NCI-H1417 treated with DMSO at 0.1 percent for 48 hours (cell line): ENCODE data around the gene ARSG.
"Not testable (repeated sequence)": the region's sequence is repeated elsewhere in the genome, so short reads cannot be mapped to it uniquely, and the experiment has no call there.

ENCODE experiments used
- DNase-seq: peaks from one replicate; lab custom pipeline; 2025; lab: John Stamatoyannopoulos, UW

Gene ARSG

GRCh38 chr17:68329331-68329730, 38.0 kb downstream of the ARSG start:
- no peak for DNase-seq

GRCh38 chr17:68331932-68332331, 40.6 kb downstream of the ARSG start:
- not testable (repeated sequence) for DNase-seq

DNA sequence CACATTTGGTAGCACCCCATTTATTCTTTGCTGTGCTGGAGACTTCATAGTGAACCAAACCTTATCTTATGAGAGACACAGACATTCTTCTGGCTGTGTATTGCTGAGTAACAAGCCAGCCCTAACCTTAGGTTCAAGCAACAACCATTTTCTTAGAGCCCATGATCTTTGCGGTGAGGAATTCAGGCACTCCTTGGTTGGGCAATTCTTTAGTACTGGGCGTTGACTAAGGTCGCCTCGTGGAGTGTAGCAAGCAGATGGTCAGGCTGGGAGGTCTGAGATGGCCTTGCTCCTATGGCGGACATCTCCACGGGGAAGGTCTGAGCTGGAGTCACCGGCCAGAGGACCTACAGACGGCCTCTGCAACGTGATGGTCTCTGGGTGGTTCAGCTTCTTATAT, 43.1 kb downstream of the ARSG start:
- DNase-seq: no peak

- DNase-seq: no peak
Observed at GRCh38 chr17:68341482-68341881, 50.2 kb downstream of the ARSG start.

GRCh38 chr17:68343976-68344375, 52.7 kb downstream of the ARSG start:
- DNase-seq: no peak

DNA sequence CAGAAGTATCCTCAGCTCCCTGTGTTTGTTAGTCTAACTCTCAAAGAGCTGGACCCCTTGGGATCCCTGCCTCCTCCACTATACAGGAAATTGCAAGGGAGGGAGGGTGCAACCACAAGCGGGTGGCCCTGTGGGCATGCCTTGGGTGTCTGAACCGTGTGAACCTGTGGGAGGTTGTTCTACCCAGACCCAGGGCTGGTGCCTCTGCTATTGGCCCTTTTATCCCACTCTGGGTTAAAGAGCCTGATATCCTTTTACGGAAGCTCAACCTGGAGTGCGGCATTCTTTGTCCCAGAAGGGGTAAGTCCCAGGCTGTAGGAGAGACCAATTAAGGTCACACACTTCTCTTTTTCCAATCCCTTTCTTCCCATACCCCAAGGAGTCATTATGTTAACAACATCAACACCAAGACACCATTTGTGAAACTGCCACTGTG, 53.4 kb downstream of the ARSG start:
- DNase-seq: no peak

GRCh38 chr17:68346448-68346847, 55.2 kb downstream of the ARSG start:
- DNase-seq: no peak

DNA sequence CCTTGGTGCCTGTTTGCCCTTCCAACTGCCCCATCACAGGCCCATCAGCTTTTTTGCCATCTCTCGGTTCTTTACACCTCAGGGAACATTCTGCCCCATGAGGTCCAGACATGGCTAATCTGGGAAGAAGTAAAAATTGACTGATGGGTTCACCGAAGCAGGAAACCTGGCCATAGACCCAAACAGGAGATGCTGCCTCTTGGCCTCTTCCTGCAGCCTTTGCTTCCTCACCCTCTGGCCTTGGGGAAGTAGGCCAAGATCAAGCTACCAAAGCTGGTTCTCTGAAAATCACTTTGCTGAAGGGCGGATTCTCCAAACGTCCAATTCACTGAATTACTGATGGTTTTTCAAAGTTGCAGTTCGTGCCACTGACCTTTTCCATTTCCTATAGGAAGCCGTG, 56.1 kb downstream of the ARSG start:
- no peak for DNase-seq

DNA sequence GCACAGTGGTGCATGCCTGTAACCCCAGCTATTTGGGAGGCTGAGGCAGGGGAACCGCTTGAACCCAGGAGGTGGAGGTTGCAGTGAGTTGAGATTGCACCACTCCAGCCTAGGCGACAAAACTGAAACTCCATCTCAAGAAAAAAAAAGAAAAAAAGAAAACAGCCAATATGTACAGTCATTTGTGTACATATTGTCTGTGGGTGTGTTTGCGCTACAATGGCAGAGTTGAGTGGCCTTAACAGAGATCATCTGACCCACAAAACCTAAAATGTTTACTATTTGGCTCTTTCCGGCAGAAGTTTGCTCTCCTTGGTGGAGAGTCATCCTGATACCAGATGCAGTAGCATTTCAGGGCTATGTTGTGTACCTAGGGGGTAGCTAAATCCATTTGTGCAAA, 57.9 kb downstream of the ARSG start:
- no peak for DNase-seq

DNA sequence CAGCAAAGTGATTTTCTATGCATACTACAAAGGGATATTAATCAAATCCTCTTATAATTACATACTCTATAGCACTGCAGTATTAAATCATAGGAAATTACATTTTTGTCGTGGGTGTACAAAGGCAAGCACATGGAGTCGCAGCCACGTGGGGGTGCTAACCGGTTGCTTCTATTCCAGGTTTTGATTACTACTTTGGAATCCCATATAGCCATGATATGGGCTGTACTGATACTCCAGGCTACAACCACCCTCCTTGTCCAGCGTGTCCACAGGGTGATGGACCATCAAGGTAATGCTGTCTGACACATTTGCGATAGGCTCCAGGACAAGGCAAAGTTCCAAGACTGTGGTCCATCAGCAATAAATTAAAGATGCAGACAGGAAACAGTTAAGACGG, 60.1 kb downstream of the ARSG start:
- no peak for DNase-seq

GRCh38 chr17:68352041-68352440, 60.7 kb downstream of the ARSG start:
- DNase-seq: no peak

DNA sequence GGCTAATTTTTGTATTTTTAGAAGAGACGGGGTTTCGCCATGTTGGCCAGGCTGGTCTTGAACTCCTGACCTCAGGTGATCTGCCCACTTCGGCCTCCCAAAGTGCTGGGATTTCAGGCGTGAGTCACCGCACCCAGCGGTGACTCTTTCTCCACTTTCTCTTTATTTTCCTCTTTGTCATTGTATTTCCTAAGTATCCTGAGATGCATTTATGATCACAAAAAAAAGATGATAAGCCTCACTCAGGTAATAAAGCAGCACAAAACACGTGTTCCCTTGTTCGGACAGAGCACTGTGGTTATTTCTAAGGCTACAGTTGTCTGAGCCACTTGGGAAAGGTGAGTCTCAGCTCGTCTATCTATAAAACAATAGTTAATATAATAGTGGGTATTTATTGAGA, 61.4 kb downstream of the ARSG start:
- not testable (repeated sequence) for DNase-seq

DNA sequence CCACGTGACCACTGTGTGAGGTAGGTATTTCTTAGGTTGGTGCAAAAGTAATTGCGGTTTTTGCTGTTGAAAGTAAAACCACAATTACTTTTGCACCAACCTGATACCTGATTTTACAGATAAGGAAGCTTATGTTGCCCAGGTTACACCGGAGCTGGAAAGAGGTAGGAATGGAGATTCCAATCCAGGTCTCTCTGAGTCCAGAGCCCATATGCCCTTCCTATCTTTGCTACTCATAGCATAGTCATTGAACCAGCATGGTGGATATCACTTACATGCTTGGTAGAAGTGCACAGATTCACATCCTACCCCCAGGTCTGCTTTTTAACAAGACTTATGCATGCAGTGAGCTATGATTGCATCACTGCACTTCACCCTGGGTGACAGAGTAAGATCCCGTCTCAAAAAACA, 61.8 kb downstream of the ARSG start:
- no peak for DNase-seq

GRCh38 chr17:68354311-68354710, 63.0 kb downstream of the ARSG start:
- DNase-seq: not testable (repeated sequence)

DNA sequence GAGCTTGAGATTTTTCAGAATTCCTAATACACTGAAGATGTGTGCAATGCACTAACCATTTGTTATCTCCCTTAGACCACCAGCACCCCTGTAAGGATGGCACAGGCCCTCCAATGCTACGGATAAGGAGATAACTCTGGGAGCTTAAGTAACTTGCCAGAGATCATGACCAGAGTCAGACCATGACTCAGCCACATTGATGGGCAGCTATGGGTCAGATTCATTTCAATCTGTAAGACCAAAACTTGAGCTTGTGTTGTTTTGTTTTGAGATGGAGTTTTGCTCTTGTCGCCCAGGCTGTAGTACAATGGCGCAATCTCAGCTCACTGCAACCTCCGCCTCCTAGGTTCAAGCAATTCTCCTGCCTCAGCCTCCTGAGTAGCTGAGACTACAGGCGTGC, 63.8 kb downstream of the ARSG start:
- not testable (repeated sequence) for DNase-seq

DNA sequence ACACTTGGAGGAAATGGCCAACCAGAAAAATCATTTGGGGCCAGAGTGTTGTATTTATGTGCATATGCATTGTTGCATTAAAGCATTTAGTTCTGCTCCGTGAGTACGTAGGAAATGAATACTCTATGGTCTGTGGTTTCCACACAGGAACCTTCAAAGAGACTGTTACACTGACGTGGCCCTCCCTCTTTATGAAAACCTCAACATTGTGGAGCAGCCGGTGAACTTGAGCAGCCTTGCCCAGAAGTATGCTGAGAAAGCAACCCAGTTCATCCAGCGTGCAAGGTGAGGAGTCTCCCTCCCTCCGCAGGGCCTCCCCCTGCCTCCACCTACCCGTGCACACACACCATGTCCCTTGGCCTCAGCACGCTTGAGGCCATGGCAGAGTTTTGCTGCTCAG, 65.2 kb downstream of the ARSG start:
- no peak for DNase-seq

DNA sequence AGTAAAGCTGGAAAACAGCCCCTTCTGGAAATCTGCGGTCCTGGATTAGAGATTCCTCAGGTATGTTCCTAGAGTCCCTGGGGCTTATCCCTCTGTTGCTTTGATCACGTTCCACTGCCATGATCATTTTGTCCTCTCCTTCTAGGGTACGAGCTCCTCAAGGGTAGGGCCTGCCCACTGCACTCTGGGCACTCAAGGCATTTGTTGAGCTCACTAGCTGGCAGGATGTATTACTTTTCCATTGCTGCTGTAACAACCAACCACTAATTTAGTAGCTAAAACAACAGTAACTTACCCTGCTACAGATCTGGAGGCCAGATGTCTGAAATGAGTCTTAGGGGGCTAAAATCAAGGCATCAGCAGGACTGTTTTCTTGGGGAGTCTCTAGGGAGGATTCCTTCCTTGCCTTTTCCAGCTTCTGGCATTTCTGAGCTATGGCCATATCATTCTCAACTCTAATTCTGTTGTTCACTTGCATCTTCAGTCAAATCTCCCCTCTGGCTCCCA, 65.7 kb downstream of the ARSG start:
- DNase-seq: no peak

DNA sequence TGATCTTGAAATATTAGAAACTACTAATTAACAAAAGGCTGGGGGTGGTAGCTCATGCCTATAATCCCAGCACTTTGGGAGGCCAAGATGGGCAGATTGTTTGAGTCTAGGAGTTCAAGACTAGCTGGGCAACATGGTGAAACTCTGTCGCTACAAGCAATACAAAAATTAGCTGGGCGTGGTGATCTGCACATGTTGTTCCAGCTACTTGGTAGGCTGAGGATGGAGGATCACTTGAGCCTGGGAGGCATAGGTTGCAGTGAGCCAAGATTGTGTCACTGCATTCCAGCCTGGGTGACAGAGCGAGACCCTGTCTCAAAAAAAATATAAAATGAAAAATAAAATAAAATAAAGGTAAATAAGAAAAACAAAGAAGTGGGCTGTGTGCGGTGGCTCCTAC, 66.6 kb downstream of the ARSG start:
- no peak for DNase-seq

DNA sequence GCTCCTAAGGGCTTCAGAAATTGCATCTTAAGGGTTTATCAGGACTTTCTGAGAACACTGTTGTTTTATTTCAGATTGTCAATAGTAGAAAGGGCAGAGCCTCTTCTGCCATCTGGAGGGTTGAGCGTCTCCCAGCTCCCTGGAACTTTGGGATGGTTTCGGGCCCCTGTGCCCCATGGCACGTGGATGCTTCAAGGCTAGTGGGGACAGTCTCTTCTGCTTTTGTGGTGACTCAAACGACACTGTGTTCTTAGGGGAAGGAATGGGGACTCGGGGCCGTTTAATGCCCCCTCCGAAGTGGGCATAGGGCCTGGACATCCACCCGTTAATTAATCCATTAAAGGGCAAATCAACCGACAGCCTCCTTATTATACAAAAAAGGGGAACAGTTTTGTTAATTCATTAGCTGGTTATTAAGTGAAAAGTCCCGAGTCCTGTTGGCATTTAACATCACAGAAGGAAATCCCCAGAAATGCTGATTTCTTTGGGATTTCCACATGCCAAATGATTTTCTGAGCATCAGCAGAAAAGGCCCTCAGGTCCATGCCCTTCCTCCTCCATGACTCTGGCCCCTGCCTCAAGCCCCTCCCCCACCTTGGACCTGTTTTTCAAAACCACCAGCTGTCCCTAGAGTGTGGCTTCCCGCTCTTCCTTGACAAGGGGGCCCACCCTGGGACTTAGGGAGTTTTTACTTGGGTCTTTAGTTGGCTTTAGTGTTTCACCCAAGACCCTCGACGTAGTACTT, 68.7 kb downstream of the ARSG start:
- no peak for DNase-seq

DNA sequence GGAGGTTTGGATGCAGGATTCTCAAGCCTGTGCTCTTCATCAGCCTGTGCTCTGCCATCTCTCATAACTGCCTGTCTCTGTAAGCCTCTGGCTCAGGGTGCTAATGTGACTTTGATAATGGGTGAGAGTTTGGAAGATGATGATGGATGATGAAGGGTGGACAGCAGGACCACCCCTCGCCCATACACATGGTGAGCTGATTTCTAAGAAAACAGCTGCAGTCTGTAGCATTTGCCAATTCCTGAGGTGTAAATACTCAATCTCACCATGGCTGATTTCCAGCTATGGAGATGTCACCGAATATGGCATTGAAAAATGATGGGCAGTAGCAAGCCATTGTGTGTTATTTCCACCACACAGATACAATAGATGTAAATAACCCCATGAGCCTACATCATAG, 74.2 kb downstream of the ARSG start:
- no peak for DNase-seq

DNA sequence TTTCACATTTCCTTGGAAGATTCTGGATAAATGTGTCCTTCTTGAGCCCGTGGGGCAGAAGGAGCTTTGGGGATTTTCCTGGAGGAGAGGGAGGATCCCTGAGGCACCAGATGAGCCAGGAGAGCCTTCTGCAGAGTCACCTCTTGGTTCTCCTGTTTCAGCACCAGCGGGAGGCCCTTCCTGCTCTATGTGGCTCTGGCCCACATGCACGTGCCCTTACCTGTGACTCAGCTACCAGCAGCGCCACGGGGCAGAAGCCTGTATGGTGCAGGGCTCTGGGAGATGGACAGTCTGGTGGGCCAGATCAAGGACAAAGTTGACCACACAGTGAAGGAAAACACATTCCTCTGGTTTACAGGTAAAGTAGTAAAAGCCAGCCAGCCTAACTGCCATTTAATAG, 77.1 kb downstream of the ARSG start:
- DNase-seq: no peak

GRCh38 chr17:68375566-68375965, 84.3 kb downstream of the ARSG start:
- no peak for DNase-seq

DNA sequence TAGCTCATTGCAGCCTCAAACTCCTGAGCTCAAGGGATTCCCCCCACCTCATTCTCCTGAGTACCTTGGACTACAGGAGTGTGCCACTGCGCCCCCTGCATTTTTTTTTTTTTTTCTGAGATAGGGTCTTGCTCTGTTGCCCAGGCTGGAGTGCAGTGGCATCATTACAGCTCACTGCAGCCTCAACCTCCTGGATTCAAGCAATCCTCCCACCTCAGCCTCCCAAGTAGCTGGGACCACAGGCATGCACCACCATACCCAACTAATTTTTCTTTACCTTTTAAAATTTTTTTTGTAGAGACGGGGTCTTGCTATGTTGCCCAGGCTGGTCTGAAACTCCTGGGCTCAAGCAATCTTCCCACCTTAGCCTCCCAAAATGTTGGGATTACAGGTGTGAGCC, 84.9 kb downstream of the ARSG start:
- not testable (repeated sequence) for DNase-seq

GRCh38 chr17:68377771-68378267, 86.5 kb downstream of the ARSG start:
- no peak for DNase-seq
